Right cardiac atrium (tissue), 5 donors: ENCODE measurements around the gene TRA2B. TPM values are rescaled to one million over a fixed set of nuclear protein-coding genes. Genes with fewer than 3 reads are reported as not detected.
"Not testable (repeated sequence)": the region's sequence is repeated elsewhere in the genome, so short reads cannot be mapped to it uniquely, and the experiment has no call there.

Source experiments
- ATAC-seq, 2 donors: fragments of 200-7000 bp; cut with Tn5 transposase; one replicate each; pipeline versions ENCODE4 v1.8.0 to v1.9.1; 2020; ENCODE audit warnings: moderate library complexity in 2 of 2, mild to moderate bottlenecking in 1 of 2
- DNase-seq, 3 donors: peaks; one replicate each; pipeline ENCODE4 v3.0.0-alpha.2; 2020
- H3K27ac ChIP-seq: one replicate; pipeline ENCODE4 v1.5.1; 2013; ENCODE audit warnings: mild to moderate bottlenecking, low read length, control low read depth, moderate library complexity
- H3K27me3 ChIP-seq: one replicate; pipeline ENCODE4 v1.6.1; 2013; ENCODE audit not compliant: control insufficient read depth, insufficient read depth
- H3K4me1 ChIP-seq: one replicate; pipeline ENCODE4 v1.6.1; 2013; ENCODE audit warnings: low read length; ENCODE audit not compliant: control insufficient read depth, insufficient read depth
- H3K4me3 ChIP-seq: one replicate; pipeline ENCODE4 v1.5.1; 2013; ENCODE audit warnings: low read length, control low read depth
- H3K9me3 ChIP-seq: one replicate; pipeline ENCODE4 v1.6.1; 2013; ENCODE audit warnings: low read length; ENCODE audit not compliant: control insufficient read depth
- WGBS: extraction: QIAGEN DNeasy Blood & Tissue Kit; methylation state at CpG from one replicate; pipeline ENCODE4 v1.1.7; 2013; 5-methylcytosine and 5-hydroxymethylcytosine counted together
- intact Hi-C, 4 donors: fragments of 100-400 bp; cut with DNase I; formaldehyde crosslinking; loops; one replicate each; pipeline versions ENCODE4 v1.11.0 to v1.14.0; 2022 to 2023
- polyA plus RNA-seq: library from polyadenylated mRNA; stranded (reverse); fragments of 200-250 nt; gene quantifications from one replicate; pipeline ENCODE4 v1.2.3, GENCODE V29; 2013
- total RNA-seq, 4 donors: library from RNA; stranded (reverse); fragmentation: NEBNext Ultra II Directional; extraction: Animal tissue kit (Norgen Biotek cat#: 25700); gene quantifications; one replicate each; pipeline ENCODE4 v1.2.1, GENCODE V29; 2021
- donor health status: healthy with polysubstance abuse.
- donor health status: DM: no; HTN: yes; CAD: no.
- donor health status: DM: no; HTN: no; CAD: no.
- donor health status: DM: no; HTN: yes; CAD: no; lungs with severe emphysema.
- donor health status: DM: yes; HTN: yes; CAD: no.

TRA2B gene
- total and polyA plus RNA-seq, 5 donors, result 45.8 to 79.7 (median 53.2) TPM

- H3K27ac ChIP-seq, H3K4me1 ChIP-seq, H3K9me3 ChIP-seq, H3K27me3 ChIP-seq, DNase-seq, H3K4me3 ChIP-seq: not testable (repeated sequence)
- peak in 1 of 2 donors; percentile 39 for ATAC-seq
- 38% methylated on average over 2 of the region's 2 CpGs for WGBS
- intact Hi-C loops, result loop anchor here in 1 of 4 donors (5.0 kb wide), 1 partner anchor 84 kb away; the partner anchor contains the start of gene IGF2BP2
These were observed 26.8 kb downstream of the TRA2B start for GRCh38 chr3:185911076-185911448.

DNA sequence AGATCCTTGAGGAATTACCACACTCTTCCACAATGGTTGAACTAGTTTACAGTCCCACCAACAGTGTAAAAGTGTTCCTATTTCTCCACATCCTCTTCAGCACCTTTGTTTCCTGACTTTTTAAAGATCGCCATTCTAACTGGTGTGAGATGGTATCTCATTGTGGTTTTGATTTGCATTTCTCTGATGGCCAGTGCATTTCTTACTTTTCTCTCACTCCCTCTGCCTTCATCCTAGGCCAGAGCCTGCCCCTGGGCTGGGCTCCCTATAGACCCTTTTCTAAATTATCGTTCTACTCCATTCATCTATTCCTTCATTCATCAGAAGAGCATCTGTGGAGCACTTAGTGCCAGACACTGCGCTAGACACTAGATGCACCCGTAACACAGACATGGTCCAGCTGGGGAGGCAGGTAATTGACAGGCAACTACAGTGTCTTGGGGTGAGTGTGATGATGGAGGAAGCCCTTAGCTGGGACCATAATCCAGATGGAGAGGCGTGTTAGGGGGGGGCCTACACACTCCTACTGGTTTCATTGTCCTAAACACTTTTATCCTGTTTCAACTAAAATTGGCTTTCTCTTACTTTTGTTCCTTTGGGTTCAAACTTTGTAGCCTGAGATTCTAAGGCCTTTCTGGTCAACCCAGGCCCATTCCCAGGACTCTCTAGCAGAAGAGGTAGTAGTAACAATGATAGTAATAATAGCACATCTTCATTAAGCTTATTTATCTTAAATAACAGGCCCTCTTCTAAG is 27.3 kb downstream of the TRA2B start:
- not testable (repeated sequence) for H3K4me1 ChIP-seq, H3K27ac ChIP-seq
- intact Hi-C loops, result loop anchor here in 1 of 4 donors (5.0 kb wide), 1 partner anchor 83 kb away; the partner anchor contains the start of gene IGF2BP2

GRCh38 chr3:185909913-185910312 is 27.9 kb downstream of the TRA2B start:
- intact Hi-C loops, result loop anchor here in 1 of 4 donors (5.0 kb wide), 1 partner anchor 83 kb away; the partner anchor contains the start of gene IGF2BP2
- H3K4me1 ChIP-seq, H3K27ac ChIP-seq, H3K9me3 ChIP-seq, H3K27me3 ChIP-seq, H3K4me3 ChIP-seq, ATAC-seq, DNase-seq: not testable (repeated sequence)
- 80% methylated on average over 4 of the region's 4 CpGs for WGBS

More for the DNA sequence above, 27.3 kb downstream of the TRA2B start:
- peak; percentile 42 to 50 for ATAC-seq
- not testable (repeated sequence) for H3K9me3 ChIP-seq, H3K27me3 ChIP-seq, DNase-seq, H3K4me3 ChIP-seq
- WGBS, result 76% methylated on average over 4 of the region's 5 CpGs

DNA sequence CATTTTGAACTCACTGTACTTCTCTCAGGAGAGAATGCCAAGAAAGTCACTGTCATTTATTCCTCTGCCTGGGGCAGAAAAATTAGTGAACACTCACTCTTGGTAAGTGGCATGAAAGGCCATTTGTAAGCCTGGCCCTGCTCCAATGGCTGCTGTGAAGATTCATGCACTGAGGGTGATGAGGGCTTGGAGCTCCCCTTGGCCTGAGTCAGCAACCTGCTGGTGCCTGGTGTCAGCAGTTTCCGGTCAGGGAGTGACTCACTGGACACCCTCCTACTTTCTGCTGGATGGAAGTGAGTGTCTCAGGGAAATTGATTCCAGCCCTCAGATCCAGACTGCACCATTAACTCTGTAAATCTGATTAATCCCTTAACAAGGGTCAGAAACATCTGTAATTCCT is 37.6 kb downstream of the TRA2B start:
- H3K27ac ChIP-seq, result no peak overlapping the region
- no peak overlapping the region for H3K4me3 ChIP-seq
- peak; percentile 33 to 66 for ATAC-seq
- intact Hi-C loops, result no loop called here
- peak in 1 of 3 donors; percentile 30 for DNase-seq
- no peaks in the 10 kb centered on the region for H3K9me3 ChIP-seq
- WGBS, result 17% methylated on average over 1 of the region's 1 CpG
- no peaks in the 10 kb centered on the region for H3K27me3 ChIP-seq
- H3K4me1 ChIP-seq, result no peaks in the 10 kb centered on the region

DNA sequence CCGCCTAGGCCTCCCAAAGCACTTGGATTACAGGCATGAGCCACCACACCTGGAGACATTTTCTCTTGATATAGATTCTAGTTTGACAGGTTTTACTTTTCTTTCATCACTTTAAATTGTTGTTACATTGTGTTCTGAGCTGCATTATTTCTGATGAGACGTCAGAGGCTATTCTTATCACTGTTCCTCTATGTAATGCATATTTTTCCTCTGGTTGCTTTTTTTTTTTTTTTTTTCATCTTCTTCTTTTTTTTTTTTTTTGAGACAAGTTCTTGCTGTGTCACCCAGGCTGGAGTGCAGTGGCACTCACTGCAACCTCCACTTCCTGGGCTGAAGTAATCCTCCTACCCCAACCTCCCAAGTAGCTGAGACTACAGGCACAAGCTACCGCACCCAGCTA is 41.2 kb downstream of the TRA2B start:
- no peaks in the 10 kb centered on the region for H3K27me3 ChIP-seq
- H3K9me3 ChIP-seq, result no peaks in the 10 kb centered on the region
- no peaks in the 10 kb centered on the region for H3K4me1 ChIP-seq
- intact Hi-C loops, result no loop called here
- ATAC-seq (no peak), DNase-seq (no peak)
- H3K27ac ChIP-seq, result no peak overlapping the region
- WGBS, result 69% methylated on average over 3 of the region's 3 CpGs
- H3K4me3 ChIP-seq, result no peak overlapping the region

GRCh38 chr3:185887066-185887465 is 50.7 kb downstream of the TRA2B start:
- ATAC-seq (no peak), DNase-seq (no peak)

GRCh38 chr3:185884641-185885040 is 53.2 kb downstream of the TRA2B start:
- intact Hi-C loops, result no loop called here
- no peaks in the 10 kb centered on the region for H3K27me3 ChIP-seq
- no peak overlapping the region for H3K27ac ChIP-seq
- no peak for ATAC-seq
- no peaks in the 10 kb centered on the region for H3K9me3 ChIP-seq
- WGBS, result 46% methylated on average over 1 of the region's 1 CpG
- no peak for DNase-seq
- H3K4me1 ChIP-seq, result no peaks in the 10 kb centered on the region
- H3K4me3 ChIP-seq, result no peak overlapping the region

More at GRCh38 chr3:185887066-185887465, 50.7 kb downstream of the TRA2B start:
- no peak overlapping the region for H3K27ac ChIP-seq
- H3K27me3 ChIP-seq, result no peaks in the 10 kb centered on the region
- H3K9me3 ChIP-seq, result no peaks in the 10 kb centered on the region
- WGBS, result 79% methylated on average over 2 of the region's 2 CpGs
- H3K4me1 ChIP-seq, result no peaks in the 10 kb centered on the region
- no peak overlapping the region for H3K4me3 ChIP-seq
- intact Hi-C loops, result no loop called here

DNA sequence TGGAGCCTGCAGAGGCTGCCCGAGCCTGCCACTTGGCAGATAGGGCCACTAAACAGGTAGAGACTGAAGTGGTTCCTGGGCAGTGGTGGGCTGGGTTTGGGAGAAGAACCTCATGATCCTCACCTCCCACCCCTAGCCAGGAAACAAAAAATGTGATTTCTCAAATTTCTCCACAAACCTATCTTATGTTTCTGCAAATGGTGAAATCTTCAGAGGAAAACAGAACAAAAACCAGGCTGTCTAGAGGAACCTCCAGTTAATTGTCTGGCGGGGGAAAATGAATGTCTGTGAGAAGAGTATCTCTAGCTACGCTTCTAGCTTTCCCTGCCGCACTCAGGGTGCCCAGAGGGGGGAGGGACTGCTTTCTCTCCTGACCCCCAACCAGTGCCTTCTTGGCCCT is 55.9 kb downstream of the TRA2B start:
- Histone ChIP-seq H3K4me1 (no peaks in the 10 kb centered on the region), H3K27ac (no peak overlapping the region), H3K9me3 (no peaks in the 10 kb centered on the region), H3K27me3 (no peaks in the 10 kb centered on the region), H3K4me3 (no peak overlapping the region)
- intact Hi-C loops, result no loop called here
- no peak for DNase-seq
- ATAC-seq, result no peak
- WGBS, result 88% methylated on average over 4 of the region's 4 CpGs

- H3K4me3 ChIP-seq, result no peak overlapping the region
- no peaks in the 10 kb centered on the region for H3K4me1 ChIP-seq
- intact Hi-C loops, result no loop called here
- no peaks in the 10 kb centered on the region for H3K27me3 ChIP-seq
- 77% methylated on average over 7 of the region's 7 CpGs for WGBS
- H3K27ac ChIP-seq, result no peak overlapping the region
- no peak for ATAC-seq
- no peaks in the 10 kb centered on the region for H3K9me3 ChIP-seq
- no peak for DNase-seq
These were observed 57.2 kb downstream of the TRA2B start for GRCh38 chr3:185880600-185880999.

- no peak overlapping the region for H3K4me3 ChIP-seq
- no peaks in the 10 kb centered on the region for H3K4me1 ChIP-seq
- H3K27ac ChIP-seq, result no peak overlapping the region
- no peaks in the 10 kb centered on the region for H3K27me3 ChIP-seq
- ATAC-seq, result no peak
- 47% methylated on average over 5 of the region's 5 CpGs for WGBS
- no peaks in the 10 kb centered on the region for H3K9me3 ChIP-seq
- intact Hi-C loops, result no loop called here
- no peak for DNase-seq
These were observed 58.9 kb downstream of the TRA2B start for GRCh38 chr3:185878920-185879319.

DNA sequence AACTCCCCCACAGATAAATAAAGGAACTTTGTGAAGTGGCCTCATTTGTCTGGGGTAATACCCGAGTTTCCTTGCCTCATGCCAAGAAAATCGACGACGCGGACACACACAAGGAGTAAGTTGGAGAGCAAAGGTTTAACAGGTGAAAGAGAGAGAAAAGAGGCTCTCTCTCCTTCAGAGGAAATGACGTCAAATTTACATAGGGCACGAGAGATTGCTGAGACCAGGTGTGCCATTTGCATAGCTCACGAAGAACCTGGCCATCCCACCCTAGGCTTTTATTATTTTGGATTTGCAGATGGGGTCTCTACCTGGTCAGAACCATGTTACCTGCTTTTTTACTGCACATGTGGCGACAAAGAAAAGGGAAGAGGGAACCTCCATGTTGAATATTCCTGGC is 63.7 kb downstream of the TRA2B start:
- no peak overlapping the region for H3K4me3 ChIP-seq
- ATAC-seq (no peak), DNase-seq (no peak)
- H3K4me1 ChIP-seq, result no peaks in the 10 kb centered on the region
- WGBS, result 58% methylated on average over 9 of the region's 9 CpGs
- no peaks in the 10 kb centered on the region for H3K9me3 ChIP-seq
- intact Hi-C loops, result no loop called here
- no peaks in the 10 kb centered on the region for H3K27me3 ChIP-seq
- H3K27ac ChIP-seq, result no peak overlapping the region
